NCI-H1436 treated with DMSO at 0.1 percent for 48 hours (cell line): Measurements from ENCODE around the gene PTCD2.

Experiments
- DNase-seq: peaks from one replicate; lab custom pipeline; 2025; lab: John Stamatoyannopoulos, UW

Gene PTCD2

GRCh38 chr5:72417333-72418062 lies 97.3 kb downstream of the PTCD2 start:
- no peak for DNase-seq
